ENCODE measurements around the gene MRPL51.
"Not testable (repeated sequence)": the region's sequence is repeated elsewhere in the genome, so short reads cannot be mapped to it uniquely, and the experiment has no call there.

GRCh38 chr12:6475233-6475975, 17.7 kb downstream of the MRPL51 start:
- TF ChIP-seq CTCF (conservative IDR thresholded peaks at IDR 0.05); ZFX (IDR thresholded peaks at IDR 0.05): not testable (repeated sequence)

All from C4-2B (cell line).